ENCODE measurements around the gene PATZ1.
"Not testable (repeated sequence)": the region's sequence is repeated elsewhere in the genome, so short reads cannot be mapped to it uniquely, and the experiment has no call there.

Gene PATZ1

GRCh38 chr22:31323578-31324550 lies 22.3 kb downstream of the PATZ1 start:
- TF ChIP-seq RARB (CRISPR knock-in tag; IDR thresholded peaks at IDR 0.05) = no peak
- TF ChIP-seq, protein P1, sequence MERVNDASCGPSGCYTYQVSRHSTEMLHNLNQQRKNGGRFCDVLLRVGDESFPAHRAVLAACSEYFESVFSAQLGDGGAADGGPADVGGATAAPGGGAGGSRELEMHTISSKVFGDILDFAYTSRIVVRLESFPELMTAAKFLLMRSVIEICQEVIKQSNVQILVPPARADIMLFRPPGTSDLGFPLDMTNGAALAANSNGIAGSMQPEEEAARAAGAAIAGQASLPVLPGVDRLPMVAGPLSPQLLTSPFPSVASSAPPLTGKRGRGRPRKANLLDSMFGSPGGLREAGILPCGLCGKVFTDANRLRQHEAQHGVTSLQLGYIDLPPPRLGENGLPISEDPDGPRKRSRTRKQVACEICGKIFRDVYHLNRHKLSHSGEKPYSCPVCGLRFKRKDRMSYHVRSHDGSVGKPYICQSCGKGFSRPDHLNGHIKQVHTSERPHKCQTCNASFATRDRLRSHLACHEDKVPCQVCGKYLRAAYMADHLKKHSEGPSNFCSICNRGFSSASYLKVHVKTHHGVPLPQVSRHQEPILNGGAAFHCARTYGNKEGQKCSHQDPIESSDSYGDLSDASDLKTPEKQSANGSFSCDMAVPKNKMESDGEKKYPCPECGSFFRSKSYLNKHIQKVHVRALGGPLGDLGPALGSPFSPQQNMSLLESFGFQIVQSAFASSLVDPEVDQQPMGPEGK (CRISPR knock-in tag; IDR thresholded peaks at IDR 0.05; ENCODE audit: borderline replicate concordance) = no peak
- no peak for TF ChIP-seq SNAI2 (CRISPR knock-in tag; IDR thresholded peaks at IDR 0.05)
- TF ChIP-seq ISL1 (CRISPR knock-in tag; IDR thresholded peaks at IDR 0.05) = no peak
- no peak for TF ChIP-seq TCF4 (CRISPR knock-in tag; IDR thresholded peaks at IDR 0.05; ENCODE audit: borderline replicate concordance)
- TF ChIP-seq ZFP3 (CRISPR knock-in tag; IDR thresholded peaks at IDR 0.05) = no peak
- no peak for ATAC-seq

- TF ChIP-seq SNAI2 (CRISPR knock-in tag; IDR thresholded peaks at IDR 0.05) (no peak), PPARA (CRISPR knock-in tag; IDR thresholded peaks at IDR 0.05; ENCODE audit: borderline replicate concordance) (no peak), ESRRG (CRISPR knock-in tag; IDR thresholded peaks at IDR 0.05) (no peak), ZFP3 (CRISPR knock-in tag; IDR thresholded peaks at IDR 0.05) (no peak), ZNF565 (CRISPR knock-in tag; conservative IDR thresholded peaks at IDR 0.05; ENCODE audit: low read depth) (no peak), ZFP30 (CRISPR knock-in tag; IDR thresholded peaks at IDR 0.05) (no peak), TCF4 (CRISPR knock-in tag; IDR thresholded peaks at IDR 0.05; ENCODE audit: borderline replicate concordance) (no peak), GLIS3 (CRISPR knock-in tag; IDR thresholded peaks at IDR 0.05) (no peak), ARNTL (CRISPR knock-in tag; IDR thresholded peaks at IDR 0.05; ENCODE audit: borderline replicate concordance, low read depth) (no peak), CSDC2 (CRISPR knock-in tag; IDR thresholded peaks at IDR 0.05) (no peak), TOX (CRISPR knock-in tag; IDR thresholded peaks at IDR 0.05; ENCODE audit: borderline replicate concordance) (no peak), RARB (CRISPR knock-in tag; IDR thresholded peaks at IDR 0.05) (no peak)
- TF ChIP-seq, protein P2, sequence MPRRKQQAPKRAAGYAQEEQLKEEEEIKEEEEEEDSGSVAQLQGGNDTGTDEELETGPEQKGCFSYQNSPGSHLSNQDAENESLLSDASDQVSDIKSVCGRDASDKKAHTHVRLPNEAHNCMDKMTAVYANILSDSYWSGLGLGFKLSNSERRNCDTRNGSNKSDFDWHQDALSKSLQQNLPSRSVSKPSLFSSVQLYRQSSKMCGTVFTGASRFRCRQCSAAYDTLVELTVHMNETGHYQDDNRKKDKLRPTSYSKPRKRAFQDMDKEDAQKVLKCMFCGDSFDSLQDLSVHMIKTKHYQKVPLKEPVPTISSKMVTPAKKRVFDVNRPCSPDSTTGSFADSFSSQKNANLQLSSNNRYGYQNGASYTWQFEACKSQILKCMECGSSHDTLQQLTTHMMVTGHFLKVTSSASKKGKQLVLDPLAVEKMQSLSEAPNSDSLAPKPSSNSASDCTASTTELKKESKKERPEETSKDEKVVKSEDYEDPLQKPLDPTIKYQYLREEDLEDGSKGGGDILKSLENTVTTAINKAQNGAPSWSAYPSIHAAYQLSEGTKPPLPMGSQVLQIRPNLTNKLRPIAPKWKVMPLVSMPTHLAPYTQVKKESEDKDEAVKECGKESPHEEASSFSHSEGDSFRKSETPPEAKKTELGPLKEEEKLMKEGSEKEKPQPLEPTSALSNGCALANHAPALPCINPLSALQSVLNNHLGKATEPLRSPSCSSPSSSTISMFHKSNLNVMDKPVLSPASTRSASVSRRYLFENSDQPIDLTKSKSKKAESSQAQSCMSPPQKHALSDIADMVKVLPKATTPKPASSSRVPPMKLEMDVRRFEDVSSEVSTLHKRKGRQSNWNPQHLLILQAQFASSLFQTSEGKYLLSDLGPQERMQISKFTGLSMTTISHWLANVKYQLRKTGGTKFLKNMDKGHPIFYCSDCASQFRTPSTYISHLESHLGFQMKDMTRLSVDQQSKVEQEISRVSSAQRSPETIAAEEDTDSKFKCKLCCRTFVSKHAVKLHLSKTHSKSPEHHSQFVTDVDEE (CRISPR knock-in tag; IDR thresholded peaks at IDR 0.05) = no peak
- ATAC-seq = no peak
Observed at GRCh38 chr22:31321421-31321820, 24.7 kb downstream of the PATZ1 start.

DNA sequence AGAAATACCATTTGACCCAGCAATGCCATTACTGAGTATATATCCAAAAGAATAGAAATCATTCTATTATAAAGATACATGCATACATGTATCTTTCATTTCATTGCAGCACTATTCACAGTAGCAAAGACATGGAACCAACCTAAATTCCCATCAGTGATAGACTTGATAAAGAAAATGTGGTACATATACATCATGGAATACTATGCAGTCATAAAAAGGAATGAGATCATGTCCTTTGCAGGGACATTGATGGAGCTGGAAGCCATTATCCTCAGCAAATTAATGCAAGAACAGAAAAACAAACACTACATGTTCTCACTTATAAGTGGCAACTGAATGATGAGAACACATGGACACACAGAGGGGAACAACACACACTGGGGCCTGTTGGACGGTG lies 31.9 kb downstream of the PATZ1 start:
- TF ChIP-seq ZNF8 (CRISPR knock-in tag; IDR thresholded peaks at IDR 0.05) = 0 out of 2 replicates have a peak, but pooled peaks have one; percentile 59

GRCh38 chr22:31313366-31314147 lies 32.6 kb downstream of the PATZ1 start:
- TF ChIP-seq ZC3H10 (CRISPR knock-in tag; IDR thresholded peaks at IDR 0.05) (no peak), ZFP30 (CRISPR knock-in tag; IDR thresholded peaks at IDR 0.05) (no peak), ZNF8 (CRISPR knock-in tag; IDR thresholded peaks at IDR 0.05) (no peak), ZNF565 (CRISPR knock-in tag; conservative IDR thresholded peaks at IDR 0.05; ENCODE audit: low read depth) (no peak), ESRRG (CRISPR knock-in tag; IDR thresholded peaks at IDR 0.05) (no peak), ZNF70 (CRISPR knock-in tag; IDR thresholded peaks at IDR 0.05) (no peak), CSRNP3 (CRISPR knock-in tag; IDR thresholded peaks at IDR 0.05) (no peak), POU6F1 (CRISPR knock-in tag; IDR thresholded peaks at IDR 0.05; ENCODE audit: borderline replicate concordance, low read depth) (no peak), TOX (CRISPR knock-in tag; IDR thresholded peaks at IDR 0.05; ENCODE audit: borderline replicate concordance) (no peak), CREB5 (CRISPR knock-in tag; IDR thresholded peaks at IDR 0.05; ENCODE audit: low read depth) (no peak), GLIS3 (CRISPR knock-in tag; IDR thresholded peaks at IDR 0.05) (no peak), ISL1 (CRISPR knock-in tag; IDR thresholded peaks at IDR 0.05) (no peak)
- TF ChIP-seq, protein P1 (CRISPR knock-in tag; IDR thresholded peaks at IDR 0.05; ENCODE audit: borderline replicate concordance) = no peak
- peak; percentile 97 for ATAC-seq

More for the DNA sequence above, 31.9 kb downstream of the PATZ1 start:
- ATAC-seq = not testable (repeated sequence)
